K562 treated with DMSO at 1 percent for 4 hours (cell line): ENCODE measurements around the gene ASTN1. TPM values are rescaled to one million over a fixed set of nuclear protein-coding genes. Genes with fewer than 3 reads are reported as not detected.

Experiments used
- total RNA-seq: library from RNA; unstranded; fragments of 300-600 nt; gene quantifications from 2 replicates; pipeline ENCODE4 v1.2.3, GENCODE V29; 2022; ENCODE audit not compliant: insufficient read depth

Gene ASTN1
- total RNA-seq: 0.36 and 0.40 TPM in 2 replicates

GRCh38 chr1:177164380-177165068 is at the start of gene ASTN1:
ASTN1 (minus strand) TSS chr1:177164712; CDS start chr1:177164676, 36 bp downstream.

GRCh38 chr1:177170756-177171535 is 6.4 kb upstream of the ASTN1 start, which contains the start of gene BRINP2:
BRINP2 (plus strand) TSS chr1:177170958; CDS start chr1:177229877, 58,919 bp downstream.

Other genes starting within 250 kb of the ASTN1 start
- gene BRINP2, start 6.2 kb upstream of the ASTN1 start, total RNA-seq: not detected in 2 replicates